H9 (cell line): ENCODE results near the gene LMOD3. TPM values are rescaled to one million over a fixed set of nuclear protein-coding genes. Genes with fewer than 3 reads are reported as not detected.

Source experiments
- DNase-seq: peaks from one replicate; pipeline ENCODE4 v3.0.0-alpha.2; 2017
- H2AFZ ChIP-seq: one replicate; pipeline ENCODE4 v1.6.1; 2013; ENCODE audit warnings: mild to moderate bottlenecking, low read length, control low read depth, moderate library complexity
- H2AK5ac ChIP-seq: 2 replicates; pipeline ENCODE4 v1.6.1; 2013; ENCODE audit warnings: low read length, control low read depth, mixed read lengths; ENCODE audit not compliant: insufficient read length
- H2BK120ac ChIP-seq: one replicate; pipeline ENCODE4 v1.6.1; 2013; ENCODE audit warnings: low read depth, mild to moderate bottlenecking, low read length, control low read depth, inconsistent platforms; ENCODE audit not compliant: poor library complexity, severe bottlenecking
- H2BK12ac ChIP-seq: 2 replicates; pipeline ENCODE4 v1.6.1; 2013; ENCODE audit warnings: low read length, control low read depth, mixed read lengths, low read depth; ENCODE audit not compliant: insufficient read length
- H2BK15ac ChIP-seq: 2 replicates; pipeline ENCODE4 v1.6.1; 2013; ENCODE audit warnings: low read depth, low read length, control low read depth
- H2BK20ac ChIP-seq: one replicate; pipeline ENCODE4 v1.6.1; 2013; ENCODE audit warnings: low read depth, mild to moderate bottlenecking, low read length, control low read depth, inconsistent platforms; ENCODE audit not compliant: poor library complexity, severe bottlenecking
- H2BK5ac ChIP-seq: 2 replicates; pipeline ENCODE4 v1.6.1; 2013; ENCODE audit warnings: low read length, control low read depth, mixed read lengths; ENCODE audit not compliant: insufficient read length
- H3K14ac ChIP-seq: 2 replicates; pipeline ENCODE4 v1.6.1; 2013; ENCODE audit warnings: low read length, control low read depth; ENCODE audit not compliant: insufficient read depth
- H3K18ac ChIP-seq: 2 replicates; pipeline ENCODE4 v1.6.1; 2013; ENCODE audit warnings: low read depth, mild to moderate bottlenecking, mixed read lengths, low read length, control low read depth; ENCODE audit not compliant: insufficient read length
- H3K23ac ChIP-seq: 2 replicates; pipeline ENCODE4 v1.6.1; 2013; ENCODE audit warnings: low read length, control low read depth, mixed read lengths, low read depth; ENCODE audit not compliant: insufficient read length
- H3K23me2 ChIP-seq: 2 replicates; pipeline ENCODE4 v1.6.1; 2013; ENCODE audit warnings: low read depth, mild to moderate bottlenecking, mixed read lengths, low read length, control low read depth; ENCODE audit not compliant: insufficient read length, poor library complexity, severe bottlenecking
- H3K27ac ChIP-seq: 2 replicates; pipeline ENCODE4 v1.5.1; 2013; ENCODE audit warnings: low read length, control low read depth, mixed read lengths, low read depth; ENCODE audit not compliant: insufficient read length
- H3K27me3 ChIP-seq: 2 replicates; pipeline ENCODE4 v1.6.1; 2013; ENCODE audit warnings: low read length, control low read depth, inconsistent platforms; ENCODE audit not compliant: insufficient read depth
- H3K4ac ChIP-seq: 2 replicates; pipeline ENCODE4 v1.6.1; 2013; ENCODE audit warnings: low read depth, mild to moderate bottlenecking, control low read depth, inconsistent platforms, low read length, moderate library complexity
- H3K4me1 ChIP-seq: 2 replicates; pipeline ENCODE4 v1.6.1; 2013; ENCODE audit warnings: low read length, control low read depth, inconsistent platforms; ENCODE audit not compliant: insufficient read depth
- H3K4me2 ChIP-seq: 2 replicates; pipeline ENCODE4 v1.6.1; 2013; ENCODE audit warnings: low read length, control low read depth, mixed read lengths; ENCODE audit not compliant: insufficient read length, insufficient read depth
- H3K56ac ChIP-seq: 2 replicates; pipeline ENCODE4 v1.6.1; 2013; ENCODE audit warnings: low read depth, mild to moderate bottlenecking, mixed read lengths, low read length, control low read depth; ENCODE audit not compliant: insufficient read length
- H3K79me1 ChIP-seq: 2 replicates; pipeline ENCODE4 v1.6.1; 2013; ENCODE audit warnings: low read depth, mild to moderate bottlenecking, moderate library complexity, low read length, control low read depth, inconsistent platforms; ENCODE audit not compliant: insufficient read depth, poor library complexity, severe bottlenecking
- H3K79me2 ChIP-seq: 2 replicates; pipeline ENCODE4 v1.6.1; 2013; ENCODE audit warnings: low read length, control low read depth, inconsistent platforms; ENCODE audit not compliant: insufficient read depth
- H3K9ac ChIP-seq: 2 replicates; pipeline ENCODE4 v1.6.1; 2013; ENCODE audit warnings: low read length, control low read depth, mixed read lengths; ENCODE audit not compliant: insufficient read length; ENCODE audit errors: extremely low read depth
- H3K9me3 ChIP-seq: one replicate; pipeline ENCODE4 v1.6.1; 2013; ENCODE audit warnings: low read depth, low read length, inconsistent platforms; ENCODE audit not compliant: control insufficient read depth
- H3T11ph ChIP-seq: one replicate; pipeline ENCODE4 v1.6.1; 2013; ENCODE audit warnings: mild to moderate bottlenecking, low read length, control low read depth, inconsistent platforms
- H4K20me1 ChIP-seq: one replicate; pipeline ENCODE4 v1.6.1; 2013; ENCODE audit not compliant: control insufficient read depth, insufficient read length, insufficient read depth
- H4K5ac ChIP-seq: 2 replicates; pipeline ENCODE4 v1.6.1; 2013; ENCODE audit warnings: low read depth, mild to moderate bottlenecking, mixed read lengths, low read length, control low read depth; ENCODE audit not compliant: insufficient read length
- H4K8ac ChIP-seq: replicated peaks from 2 replicates; pipeline ENCODE4 v1.6.1; 2013; ENCODE audit warnings: low read length, control low read depth, mixed read lengths, low read depth; ENCODE audit not compliant: insufficient read length
- H4K91ac ChIP-seq: 2 replicates; pipeline ENCODE4 v1.6.1; 2013; ENCODE audit warnings: low read depth, mild to moderate bottlenecking, moderate library complexity, mixed read lengths, low read length, control low read depth; ENCODE audit not compliant: insufficient read length
- H3K27ac Mint-ChIP-seq, 3 experiments: 2 replicates in 2 of 3; 3 replicates in 1 of 3; pipeline ENCODE4 v1.8.0; 2020 to 2021; ENCODE audit warnings: mixed read lengths in 3 of 3, mild to moderate bottlenecking in 1 of 3, moderate library complexity in 1 of 3
- H3K27me3 Mint-ChIP-seq: 2 replicates; pipeline ENCODE4 v1.8.0; 2021; ENCODE audit warnings: low read depth, mild to moderate bottlenecking, moderate library complexity, mixed read lengths
- H3K36me3 Mint-ChIP-seq, 3 experiments: 2 replicates in 2 of 3; 3 replicates in 1 of 3; pipeline ENCODE4 v1.8.0; 2020 to 2021; ENCODE audit warnings: low read depth in 3 of 3, mixed read lengths in 3 of 3; ENCODE audit not compliant: insufficient read depth in 1 of 3
- H3K4me1 Mint-ChIP-seq, 2 experiments: 2 replicates each; pipeline ENCODE4 v1.8.0; 2020; ENCODE audit warnings: mixed read lengths in 2 of 2
- H3K4me3 Mint-ChIP-seq, 2 experiments: 2 replicates in 1 of 2; 3 replicates in 1 of 2; pipeline ENCODE4 v1.8.0; 2020 to 2021; ENCODE audit warnings: mild to moderate bottlenecking in 2 of 2, mixed read lengths in 2 of 2, moderate library complexity in 1 of 2
- H3K9me3 Mint-ChIP-seq, 2 experiments: 2 replicates in 1 of 2; 3 replicates in 1 of 2; pipeline ENCODE4 v1.8.0; 2020; ENCODE audit warnings: mild to moderate bottlenecking in 2 of 2, mixed read lengths in 2 of 2, moderate library complexity in 1 of 2
- CTCF ChIP-seq: fragments of 200-600 bp; sonication (generic); conservative IDR thresholded peaks from 3 replicates; pipeline ENCODE4 v1.8.0; 2021; ENCODE audit warnings: antibody characterized with exemption, mild to moderate bottlenecking
- WGBS: extraction: QIAGEN DNeasy Blood & Tissue Kit; methylation state at CpG from one replicate; pipeline ENCODE4 v1.1.7; 2013; ENCODE audit warnings: missing lambda C conversion rate, low lambda C conversion rate, mixed read lengths; ENCODE audit not compliant: insufficient read length; ENCODE audit errors: extremely low coverage; 5-methylcytosine and 5-hydroxymethylcytosine counted together
- total RNA-seq: library from RNA; stranded (reverse); gene quantifications from 2 replicates; pipeline ENCODE4 v1.2.1, GENCODE V29; 2021

The LMOD3 gene
- total RNA-seq, 1 experiment from 2014 or later: not detected

GRCh38 chr3:69143612-69144011 is 21.2 kb upstream of the LMOD3 start:
- no peak for DNase-seq
- Mint-ChIP-seq H3K4me1 (peaks cover 12 to 23% of the 10 kb centered on the region in 2 experiments), H3K9me3 (no peaks in the 10 kb centered on the region), H3K27ac (no peak overlapping the region), H3K27me3 (peaks cover 87% of the 10 kb centered on the region), H3K4me3 (no peak overlapping the region), H3K36me3 (no peaks in the 10 kb centered on the region)
- Histone ChIP-seq H3K79me1 (no peaks in the 10 kb centered on the region), H4K5ac (no peak overlapping the region), H3T11ph (no peak overlapping the region), H4K20me1 (no peaks in the 10 kb centered on the region), H3K14ac (no peak overlapping the region), H3K79me2 (no peaks in the 10 kb centered on the region), H2AK5ac (no peak overlapping the region), H3K9ac (no peak overlapping the region), H3K23ac (no peak overlapping the region), H3K18ac (no peak overlapping the region), H4K91ac (no peak overlapping the region), H3K23me2 (no peaks in the 10 kb centered on the region), H3K4ac (no peak overlapping the region), H3K4me1 (no peaks in the 10 kb centered on the region; the same call in 1 of the 2 replicates), H3K9me3 (no peaks in the 10 kb centered on the region), H3K4me2 (no peak overlapping the region), H3K27me3 (peaks cover 4% of the 10 kb centered on the region; the same call in 1 of the 2 replicates), H2BK120ac (no peak overlapping the region), H3K56ac (no peak overlapping the region), H2BK12ac (no peak overlapping the region), H2BK20ac (no peak overlapping the region), H2AFZ (no peak overlapping the region), H2BK15ac (no peak overlapping the region), H4K8ac (no peak overlapping the region), H2BK5ac (no peak overlapping the region), H3K27ac (no peak overlapping the region)
- TF ChIP-seq CTCF: no peak
- WGBS: no CpG with 5 or more reads among the region's 3 CpGs
